ENCODE measurements around the gene SIAH3.

GRCh38 chr13:45879666-45880065, 28.1 kb upstream of the SIAH3 start:
- TF ChIP-seq, protein P1, sequence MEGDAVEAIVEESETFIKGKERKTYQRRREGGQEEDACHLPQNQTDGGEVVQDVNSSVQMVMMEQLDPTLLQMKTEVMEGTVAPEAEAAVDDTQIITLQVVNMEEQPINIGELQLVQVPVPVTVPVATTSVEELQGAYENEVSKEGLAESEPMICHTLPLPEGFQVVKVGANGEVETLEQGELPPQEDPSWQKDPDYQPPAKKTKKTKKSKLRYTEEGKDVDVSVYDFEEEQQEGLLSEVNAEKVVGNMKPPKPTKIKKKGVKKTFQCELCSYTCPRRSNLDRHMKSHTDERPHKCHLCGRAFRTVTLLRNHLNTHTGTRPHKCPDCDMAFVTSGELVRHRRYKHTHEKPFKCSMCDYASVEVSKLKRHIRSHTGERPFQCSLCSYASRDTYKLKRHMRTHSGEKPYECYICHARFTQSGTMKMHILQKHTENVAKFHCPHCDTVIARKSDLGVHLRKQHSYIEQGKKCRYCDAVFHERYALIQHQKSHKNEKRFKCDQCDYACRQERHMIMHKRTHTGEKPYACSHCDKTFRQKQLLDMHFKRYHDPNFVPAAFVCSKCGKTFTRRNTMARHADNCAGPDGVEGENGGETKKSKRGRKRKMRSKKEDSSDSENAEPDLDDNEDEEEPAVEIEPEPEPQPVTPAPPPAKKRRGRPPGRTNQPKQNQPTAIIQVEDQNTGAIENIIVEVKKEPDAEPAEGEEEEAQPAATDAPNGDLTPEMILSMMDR (IDR thresholded peaks at IDR 0.05) = no peak
- no peak for TF ChIP-seq POLR2A (IDR thresholded peaks at IDR 0.05)
